Globus pallidus (tissue), 1 donor: ENCODE measurements around the gene LIPT1.
A peak's percentile ranks its signal among the peaks of the same experiment; 100 is the strongest.
"Not testable (repeated sequence)": the region's sequence is repeated elsewhere in the genome, so short reads cannot be mapped to it uniquely, and the experiment has no call there.

ENCODE experiments used
- DNase-seq: peaks from one replicate; pipeline ENCODE4 v3.0.0-alpha.2; 2015; ENCODE audit warnings: low spot score

LIPT1 gene

DNA sequence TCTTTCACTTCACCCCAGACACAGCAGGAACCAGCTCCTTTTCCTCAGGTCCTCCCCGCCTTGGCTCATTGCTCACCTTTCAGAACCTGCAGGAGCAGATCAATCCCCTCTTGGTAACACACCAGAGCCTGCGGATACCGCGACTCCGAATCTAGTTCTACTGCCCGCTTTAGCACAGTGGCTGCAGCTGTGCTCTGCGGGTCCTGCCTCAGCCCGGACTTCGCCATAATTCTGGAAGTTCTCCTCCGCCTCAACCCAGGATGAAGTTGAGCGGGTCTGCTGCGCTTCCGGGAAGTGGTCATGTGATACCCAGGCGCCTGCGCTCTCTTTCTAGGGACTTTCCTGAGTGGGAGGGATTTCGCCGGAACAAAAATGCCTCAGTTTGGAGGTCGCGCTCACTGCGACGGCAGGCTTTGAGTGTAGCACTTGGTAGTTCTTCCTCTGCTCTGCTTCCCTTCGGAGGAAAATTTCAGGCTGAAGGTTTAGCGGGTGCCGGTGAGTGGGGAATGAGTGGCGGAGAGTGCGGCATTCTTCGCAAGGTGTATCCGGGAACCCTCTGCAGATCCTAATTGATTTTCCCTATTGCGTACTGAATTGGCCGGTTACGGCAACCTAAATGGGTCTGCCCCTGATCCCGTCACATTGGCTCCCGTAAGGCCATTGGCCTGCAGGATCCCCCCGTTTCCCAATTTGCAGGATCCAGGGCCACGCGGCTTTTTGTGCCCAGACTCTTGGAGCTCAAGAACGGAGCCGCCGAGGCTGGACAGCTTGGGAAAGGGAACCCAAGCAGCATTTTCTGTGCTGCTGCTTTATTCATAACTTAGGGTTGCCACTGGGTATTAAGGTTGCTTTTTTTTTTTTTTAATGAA is 26.2 kb downstream of the LIPT1 start, which contains the start of the genes MITD1 and MRPL30:
Gene MITD1, minus strand, starts transcription at position 304 of the 869 bp plus-strand sequence. Its CDS starts 77 bp downstream, at position 227.
Gene MRPL30, plus strand, starts transcription at position 430 of the 869 bp plus-strand sequence. CDS start 5,020 bp downstream, outside the sequence.
- DNase-seq: peak; percentile 96

- no peak for DNase-seq
Measured at GRCh38 chr2:99181624-99182000, 26.8 kb downstream of the LIPT1 start.

DNA sequence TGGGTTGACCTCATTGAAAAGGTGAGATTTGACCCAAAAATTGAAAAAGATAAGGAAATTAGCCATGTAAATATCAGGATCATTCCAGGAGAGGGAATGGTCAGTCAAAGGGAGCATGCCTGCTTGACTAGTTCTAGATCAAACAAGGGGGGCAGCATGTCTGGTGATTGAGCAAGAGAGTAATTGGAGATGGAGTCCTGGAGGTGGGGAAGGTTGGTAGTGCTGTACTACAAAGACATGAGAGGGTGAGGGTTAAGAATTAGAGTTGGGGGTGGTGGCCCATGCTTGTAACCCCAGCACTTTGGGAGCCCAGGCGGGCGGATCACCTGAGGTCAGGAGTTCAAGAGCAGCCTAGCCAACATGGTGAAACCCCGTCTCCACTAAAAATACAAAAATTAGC is 28.3 kb downstream of the LIPT1 start:
- DNase-seq: no peak

DNA sequence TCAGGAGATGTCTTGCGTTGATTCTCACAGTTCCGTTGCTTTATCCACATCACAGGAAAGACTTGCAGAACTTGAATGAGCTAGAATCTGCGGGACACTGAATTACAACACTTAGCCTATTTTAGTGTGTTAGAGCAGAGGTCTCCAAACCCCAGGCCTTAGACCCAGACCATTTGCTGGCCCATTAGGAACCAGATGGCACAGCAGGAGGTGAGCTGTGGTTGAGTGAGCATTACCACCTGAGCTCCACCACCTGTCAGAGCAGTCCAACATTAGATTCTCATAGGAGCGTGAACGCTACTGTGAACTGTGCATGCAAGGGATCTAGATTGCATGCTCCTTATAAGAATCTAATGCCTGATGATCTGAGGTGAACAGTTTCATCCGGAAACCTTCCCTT is 30.0 kb downstream of the LIPT1 start:
- DNase-seq: no peak

GRCh38 chr2:99187011-99187410 is 32.2 kb downstream of the LIPT1 start:
- no peak for DNase-seq

DNA sequence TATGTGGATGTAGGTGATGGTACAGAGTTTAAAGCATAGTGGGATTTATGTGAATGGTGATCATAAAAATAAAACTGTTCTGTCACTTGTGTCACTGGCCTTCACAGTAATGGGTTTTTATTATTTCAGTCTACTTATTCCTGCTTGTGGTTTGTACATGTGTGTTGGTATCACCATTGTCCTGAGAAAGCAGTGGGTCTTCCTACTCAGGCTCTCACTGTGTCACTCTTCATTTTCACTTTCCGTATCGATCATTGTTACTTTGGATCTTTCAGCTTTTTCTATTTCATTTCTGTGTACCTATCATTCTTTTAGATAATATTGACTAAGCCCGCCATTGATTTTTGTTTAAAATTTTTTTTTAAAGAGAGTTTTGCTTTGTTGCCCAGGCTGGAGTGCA is 33.6 kb downstream of the LIPT1 start:
- no peak for DNase-seq

- no peak for DNase-seq
Measured at GRCh38 chr2:99190548-99190947, 35.8 kb downstream of the LIPT1 start.

DNA sequence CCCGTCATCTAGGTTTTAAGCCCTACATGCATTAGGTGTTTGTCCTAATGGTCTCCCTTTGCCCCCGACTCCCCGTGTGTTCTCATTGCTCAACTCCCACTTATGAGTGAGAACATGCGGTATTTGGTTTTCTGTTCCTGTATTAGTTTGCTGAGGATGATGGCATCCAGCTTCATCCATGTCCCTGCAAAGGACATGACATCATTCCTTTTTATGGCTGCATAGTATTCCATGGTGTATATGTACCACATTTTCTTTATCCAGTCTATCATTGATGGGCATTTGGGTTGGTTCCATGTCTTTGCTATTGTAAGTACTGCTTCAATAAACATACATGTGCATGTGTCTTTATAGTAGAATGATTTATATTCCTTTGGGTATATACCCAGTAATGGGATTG is 37.6 kb downstream of the LIPT1 start:
- DNase-seq: not testable (repeated sequence)

- DNase-seq: no peak
Measured at GRCh38 chr2:99198103-99198841, 43.5 kb downstream of the LIPT1 start.

GRCh38 chr2:99200076-99200800 is 45.5 kb downstream of the LIPT1 start:
- no peak for DNase-seq

DNA sequence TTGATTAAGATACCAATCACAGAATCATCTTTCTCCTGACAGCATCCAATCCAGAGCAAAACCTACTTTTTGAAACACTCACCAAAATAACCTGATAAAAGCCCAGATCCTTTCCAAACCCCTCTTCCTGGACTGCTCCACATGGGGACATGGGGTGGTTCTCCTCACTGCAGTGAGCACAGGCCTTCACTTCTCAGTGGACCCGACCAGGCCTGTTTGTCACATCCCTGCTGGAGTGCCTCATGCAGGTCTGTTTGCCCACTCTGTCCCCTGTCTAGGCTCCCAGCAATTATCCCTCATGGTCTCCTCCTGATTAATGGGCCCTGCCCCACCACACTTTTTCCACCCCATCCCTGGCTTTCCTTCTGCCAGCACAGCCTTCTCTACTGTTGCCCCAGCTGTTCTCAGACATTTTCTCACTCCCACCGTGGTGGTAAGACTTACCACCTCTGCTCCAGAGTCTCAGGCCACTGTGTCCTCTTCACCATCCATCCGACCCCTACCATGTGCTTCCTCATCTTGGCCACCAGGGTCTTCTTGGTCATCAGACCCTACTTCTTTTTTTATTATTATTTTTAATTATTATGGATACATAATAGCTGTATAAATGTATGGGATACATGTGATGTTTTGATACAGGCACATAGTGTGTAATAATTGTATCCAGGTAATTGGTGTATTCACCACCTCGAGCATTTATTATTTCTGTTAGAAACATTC is 47.4 kb downstream of the LIPT1 start:
- DNase-seq: no peak

GRCh38 chr2:99205491-99205890 is 50.7 kb downstream of the LIPT1 start:
- DNase-seq: no peak
